GM21390 (cell line): Measurements from ENCODE around the gene PANK3.
"Not testable (repeated sequence)": the region's sequence is repeated elsewhere in the genome, so short reads cannot be mapped to it uniquely, and the experiment has no call there.

Experiments used
- ATAC-seq: cut with Tn5 transposase; IDR thresholded peaks from one replicate; pipeline ENCODE4 v1.9.1; 2021; ENCODE audit not compliant: unreplicated experiment

The PANK3 gene

DNA sequence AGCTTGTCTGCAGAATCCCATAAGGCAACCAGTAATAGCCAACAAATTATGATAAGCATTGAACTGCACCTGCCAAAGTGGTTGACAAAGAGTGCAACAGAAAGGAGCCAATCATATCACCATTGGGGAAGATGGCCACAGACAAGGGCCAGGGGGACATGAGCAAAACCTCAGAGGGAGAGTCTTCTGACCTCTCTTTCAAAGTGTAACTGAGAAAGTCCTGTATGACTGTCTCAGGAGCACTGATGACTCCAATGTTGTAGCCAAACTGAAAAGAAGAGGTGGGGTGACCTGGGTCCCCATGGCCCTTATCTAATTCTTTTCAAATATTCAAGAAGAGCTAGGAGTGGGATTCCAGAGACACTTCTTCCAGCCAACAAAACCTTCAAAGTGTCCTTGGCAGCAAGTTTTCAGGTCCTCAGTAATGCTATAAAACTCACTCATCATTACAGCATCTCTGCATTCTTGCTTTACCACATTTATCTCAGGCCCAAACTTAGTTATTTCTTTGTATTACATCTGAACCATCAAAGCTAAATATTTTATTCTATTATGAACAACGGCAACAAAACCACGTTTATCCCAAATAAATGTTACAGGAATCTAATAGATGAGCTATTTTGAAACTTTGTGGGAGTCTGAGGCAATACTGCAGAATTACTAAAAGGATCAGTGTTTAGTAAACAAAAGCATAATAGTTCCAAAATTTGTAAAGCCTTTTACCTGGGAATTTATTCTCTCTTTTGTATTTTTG lies 25.6 kb downstream of the PANK3 start:
- no peak for ATAC-seq

DNA sequence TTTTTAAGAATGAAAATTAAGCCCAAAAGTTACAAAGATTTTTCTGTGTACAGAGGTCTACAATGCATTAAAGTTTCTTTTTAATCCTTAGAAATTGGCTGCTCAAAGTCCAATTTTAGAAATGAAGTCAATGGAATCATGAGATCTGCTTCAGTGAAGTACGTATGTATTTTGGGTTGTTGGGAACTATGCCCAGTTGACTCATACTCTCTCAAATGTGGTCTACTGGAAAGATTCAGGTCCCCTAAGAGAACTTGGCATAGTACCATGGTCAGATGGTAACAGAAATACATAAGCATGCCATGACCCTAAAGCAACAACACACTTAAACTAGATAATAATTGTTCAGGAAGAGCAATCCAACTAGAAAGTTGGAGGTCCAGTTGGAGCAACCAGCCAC lies 27.0 kb downstream of the PANK3 start:
- ATAC-seq: no peak

DNA sequence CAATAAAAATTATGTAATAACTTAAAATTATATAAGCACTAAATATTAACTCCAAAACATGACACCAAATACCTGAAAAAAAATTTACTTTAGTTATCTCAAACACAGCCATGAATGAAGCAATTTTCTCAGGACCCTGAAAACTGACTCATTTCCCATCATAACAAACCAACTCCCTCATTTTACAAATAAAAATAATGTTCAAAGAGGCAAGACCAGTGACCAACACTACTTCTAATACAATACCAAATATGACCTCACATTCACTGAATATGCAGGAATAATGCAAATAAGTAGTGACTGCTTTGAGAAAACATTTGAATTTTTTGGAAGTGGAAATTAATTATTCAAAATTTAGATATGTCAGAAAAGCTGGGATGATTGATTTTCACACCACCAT lies 28.5 kb downstream of the PANK3 start:
- ATAC-seq: no peak

DNA sequence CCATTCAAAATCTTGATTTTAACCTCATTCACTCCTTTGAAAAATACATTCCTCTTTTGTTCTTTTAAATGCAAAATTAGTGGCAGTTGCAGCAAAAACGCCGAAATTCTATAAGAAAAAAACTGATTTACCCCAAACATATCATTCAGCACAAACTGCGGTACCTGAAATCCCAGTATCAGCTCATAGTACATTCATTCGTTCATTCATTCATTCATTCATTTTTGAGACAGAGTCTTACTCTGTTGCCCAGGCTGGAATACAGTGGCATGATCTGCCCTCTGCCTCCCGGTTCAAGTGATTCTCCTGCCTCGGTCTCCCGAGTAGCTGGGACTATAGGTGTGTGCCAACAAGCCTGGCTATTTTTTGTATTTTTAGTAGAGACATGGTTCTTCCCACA lies 29.6 kb downstream of the PANK3 start:
- ATAC-seq: no peak

DNA sequence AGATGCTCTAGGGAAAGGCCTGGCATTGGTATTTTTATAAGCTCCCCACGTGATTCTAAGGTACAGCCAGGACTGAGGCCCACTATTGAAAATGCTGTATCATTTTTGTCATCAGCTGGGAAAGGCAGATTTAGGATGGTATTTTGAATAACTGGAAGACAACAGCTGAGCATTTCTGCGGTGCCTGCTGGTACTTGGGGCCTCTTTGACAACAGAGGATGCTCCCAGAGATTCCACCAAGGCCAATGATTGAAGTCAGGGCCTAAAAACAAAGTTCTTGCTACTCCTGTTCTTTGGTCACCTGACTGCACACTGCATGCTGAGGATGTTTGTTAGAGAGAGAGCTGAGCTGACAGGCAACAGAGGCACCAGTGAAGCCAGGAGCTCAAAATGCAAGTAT lies 42.0 kb downstream of the PANK3 start:
- no peak for ATAC-seq

DNA sequence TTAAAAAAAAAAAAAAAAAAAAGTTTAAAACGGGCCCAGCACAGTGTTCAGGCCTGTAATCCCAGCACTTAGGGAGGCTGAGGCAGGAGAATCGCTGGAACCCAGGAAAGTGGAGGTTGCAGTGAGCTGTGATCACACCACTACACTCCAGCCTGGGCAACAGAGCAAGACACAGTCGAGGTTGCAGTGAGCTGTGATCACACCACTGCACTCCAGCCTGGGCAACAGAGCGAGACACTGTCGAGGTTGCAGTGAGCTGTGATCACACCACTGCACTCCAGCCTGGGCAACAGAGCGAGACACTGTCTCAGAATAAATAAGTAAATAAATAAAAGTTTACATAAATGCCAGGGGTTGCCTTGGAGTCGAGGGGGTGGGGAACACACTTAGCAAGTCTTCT lies 44.8 kb downstream of the PANK3 start:
- not testable (repeated sequence) for ATAC-seq

DNA sequence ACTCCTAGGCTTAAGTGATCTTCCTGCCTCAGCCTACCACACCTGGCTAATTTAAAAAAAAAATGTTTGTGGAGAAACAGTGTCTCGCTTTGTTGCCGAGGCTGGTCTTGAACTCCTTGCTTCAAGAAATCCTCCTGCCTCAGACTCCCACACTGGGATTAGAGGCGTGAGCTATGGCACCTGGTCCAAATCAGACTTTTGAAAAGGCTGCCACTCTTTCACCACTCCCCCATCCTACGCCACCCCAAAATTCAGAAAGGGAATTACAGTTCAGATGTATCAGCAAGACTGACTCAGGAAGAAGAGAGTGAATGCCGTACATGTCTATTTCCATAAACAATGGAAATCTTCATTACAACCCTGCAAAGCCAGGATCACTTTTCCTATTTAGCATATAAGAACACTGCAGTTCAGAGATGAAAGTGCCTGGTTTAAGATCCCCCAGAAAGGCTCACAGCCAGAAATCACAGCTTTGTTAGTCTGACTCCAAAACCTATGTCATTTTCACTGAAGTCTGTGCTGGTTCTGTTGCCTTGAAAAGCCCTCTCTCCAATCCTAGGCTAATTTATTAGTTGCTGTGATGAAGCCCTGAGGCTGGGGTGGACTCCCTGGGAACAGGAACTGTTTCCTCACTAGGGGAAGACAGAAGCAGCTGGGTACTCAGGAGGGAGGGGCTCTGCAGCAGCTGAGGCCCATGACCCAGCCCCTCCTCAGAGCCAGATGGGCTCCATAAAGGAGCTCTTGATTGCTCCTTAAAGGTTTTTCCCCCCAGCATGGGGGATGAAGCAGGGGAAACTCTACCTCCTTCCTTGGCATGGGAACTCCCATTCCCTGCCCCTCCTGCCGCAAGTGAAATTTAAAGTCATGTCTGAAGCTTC lies 46.9 kb downstream of the PANK3 start:
- no peak for ATAC-seq

DNA sequence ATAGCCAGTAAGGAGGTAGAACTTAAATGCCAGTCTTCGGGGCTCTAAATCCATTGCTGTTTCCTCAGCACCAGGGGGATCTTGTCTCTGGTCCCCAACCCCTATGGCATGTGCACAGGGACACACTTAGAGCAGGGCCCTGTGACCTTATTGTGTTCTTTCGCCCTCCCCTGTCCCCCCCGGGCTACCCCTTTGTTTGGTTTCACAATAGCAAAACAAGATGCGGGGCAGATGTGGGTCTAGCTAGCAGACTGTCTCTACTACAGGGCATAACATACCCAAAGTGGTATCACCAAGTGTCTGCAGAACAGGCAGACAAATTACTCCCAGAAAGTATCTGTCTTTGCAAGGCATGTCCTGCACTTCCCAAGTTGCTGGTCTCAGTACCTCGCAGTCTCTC lies 48.0 kb downstream of the PANK3 start:
- no peak for ATAC-seq

DNA sequence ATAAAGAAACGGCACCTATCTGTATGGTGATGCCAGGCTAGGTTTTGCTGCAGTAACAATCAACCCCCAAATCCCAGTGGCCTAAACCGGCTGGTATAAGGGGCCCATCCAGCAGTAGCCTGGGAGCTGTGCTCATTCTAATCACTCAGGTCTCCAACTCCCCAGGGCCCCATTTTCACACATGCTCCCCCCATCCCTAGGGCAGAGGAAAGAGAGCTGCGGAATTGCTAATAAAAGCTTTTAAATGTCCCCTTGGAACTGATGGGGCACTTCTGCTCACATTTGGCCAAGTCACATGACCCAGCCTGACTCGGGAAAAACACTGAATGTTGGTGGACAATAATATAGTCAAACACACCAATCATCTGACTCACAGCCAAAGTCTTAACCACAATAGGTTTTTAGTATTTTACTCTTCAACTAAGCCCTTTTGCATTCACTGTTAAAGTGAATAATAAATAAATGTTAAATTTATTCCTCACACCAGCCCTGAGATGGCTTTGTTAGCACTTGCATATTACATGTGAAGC lies 48.5 kb downstream of the PANK3 start:
- no peak for ATAC-seq

DNA sequence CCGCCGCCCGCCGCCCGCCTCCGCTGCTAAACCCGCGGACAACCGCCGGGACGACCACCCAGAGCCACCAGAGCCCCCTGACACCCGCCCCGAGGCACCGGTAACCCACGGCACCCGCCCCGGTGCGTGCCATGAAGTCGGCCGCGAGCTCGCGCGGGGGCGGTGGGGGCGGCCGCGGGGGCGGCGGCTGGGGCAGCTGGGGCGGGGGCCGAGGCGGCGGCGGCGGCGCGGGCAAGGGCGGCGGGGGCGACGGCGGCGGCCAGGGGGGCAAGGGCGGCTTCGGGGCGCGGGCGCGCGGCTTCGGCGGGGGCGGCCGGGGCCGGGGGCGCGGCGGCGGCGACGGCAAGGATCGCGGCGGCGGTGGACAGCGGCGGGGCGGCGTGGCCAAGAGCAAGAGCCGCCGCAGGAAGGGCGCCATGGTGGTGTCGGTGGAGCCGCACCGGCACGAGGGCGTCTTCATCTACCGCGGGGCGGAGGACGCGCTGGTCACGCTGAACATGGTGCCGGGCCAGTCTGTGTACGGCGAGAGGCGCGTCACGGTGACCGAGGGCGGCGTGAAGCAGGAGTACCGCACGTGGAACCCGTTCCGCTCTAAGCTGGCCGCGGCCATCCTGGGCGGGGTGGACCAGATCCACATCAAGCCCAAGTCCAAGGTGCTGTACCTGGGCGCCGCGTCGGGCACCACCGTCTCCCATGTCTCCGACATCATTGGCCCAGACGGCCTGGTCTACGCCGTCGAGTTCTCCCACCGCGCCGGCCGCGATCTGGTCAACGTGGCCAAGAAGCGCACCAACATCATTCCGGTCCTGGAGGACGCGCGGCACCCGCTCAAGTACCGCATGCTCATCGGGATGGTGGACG lies 49.6 kb downstream of the PANK3 start:
- ATAC-seq: no peak

DNA sequence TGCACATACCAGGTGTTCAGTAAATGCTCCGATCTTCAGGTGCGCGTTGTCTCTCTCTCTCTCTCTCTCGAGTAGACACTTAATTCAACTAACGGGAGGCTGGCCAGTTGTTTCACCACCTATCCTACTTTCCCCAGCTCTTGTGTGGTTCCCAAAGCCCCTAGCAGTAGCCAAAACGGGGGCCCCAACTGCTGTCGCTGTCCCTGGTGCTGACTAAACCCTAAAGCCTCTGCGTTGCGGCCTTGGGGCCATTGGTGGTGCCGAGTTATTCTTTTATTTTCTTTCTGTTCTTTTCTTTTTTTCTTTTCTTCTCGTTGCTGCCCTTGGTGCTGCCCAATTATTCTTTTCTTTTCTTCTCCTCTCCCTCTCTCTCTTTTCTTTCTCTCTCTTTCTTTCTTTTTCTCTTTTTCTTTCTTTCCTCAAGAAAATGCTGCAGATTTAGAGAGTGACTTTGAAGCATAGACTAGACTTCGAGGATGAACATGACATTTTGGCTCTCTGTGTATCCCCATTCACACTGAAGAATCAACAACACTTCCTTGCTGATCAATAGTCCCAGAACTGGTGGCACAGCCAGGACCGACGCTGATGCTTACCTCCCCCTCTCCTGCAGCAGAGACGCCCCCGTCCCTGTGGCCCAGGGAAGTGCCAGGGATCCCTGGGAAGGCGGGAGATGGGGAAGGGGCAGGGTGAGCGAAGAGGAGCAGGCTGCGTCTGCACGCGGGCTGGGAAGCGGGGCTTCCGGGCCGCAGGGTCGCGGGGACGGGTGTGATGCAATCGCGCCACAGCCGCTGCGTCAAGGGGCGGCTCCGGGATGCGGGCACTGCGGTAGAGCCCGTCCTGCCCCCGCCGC lies 50.4 kb downstream of the PANK3 start, which contains the start of gene FBLL1:
FBLL1 (plus strand) TSS at position 785 of the 853 bp plus-strand sequence. CDS start 200 bp downstream, outside the sequence.
- no peak for ATAC-seq

DNA sequence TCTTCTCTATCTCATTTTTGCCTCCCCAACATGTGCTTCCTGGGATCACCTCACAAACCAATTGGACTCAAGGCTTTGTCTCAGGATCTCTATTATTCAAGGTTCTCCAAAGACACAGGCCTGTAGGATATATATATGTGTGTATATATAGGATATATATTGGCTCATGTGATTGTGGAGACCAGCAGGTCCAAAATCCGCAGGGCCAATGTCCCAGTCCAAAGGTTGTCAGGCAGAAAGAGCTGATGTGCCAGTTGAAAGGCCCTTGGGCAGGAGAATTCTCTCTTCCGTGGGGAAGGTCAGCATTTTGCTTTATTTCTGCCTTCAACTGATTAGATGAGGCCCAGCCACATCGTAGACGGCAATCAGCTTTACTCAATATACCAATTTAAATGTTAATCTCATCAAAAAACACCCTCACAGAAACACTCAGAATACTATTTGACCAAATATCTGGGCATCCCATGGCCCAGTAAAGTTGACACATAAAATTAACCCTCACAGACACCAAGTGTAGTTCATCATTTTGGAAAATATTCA lies 51.3 kb downstream of the PANK3 start:
- ATAC-seq: no peak

DNA sequence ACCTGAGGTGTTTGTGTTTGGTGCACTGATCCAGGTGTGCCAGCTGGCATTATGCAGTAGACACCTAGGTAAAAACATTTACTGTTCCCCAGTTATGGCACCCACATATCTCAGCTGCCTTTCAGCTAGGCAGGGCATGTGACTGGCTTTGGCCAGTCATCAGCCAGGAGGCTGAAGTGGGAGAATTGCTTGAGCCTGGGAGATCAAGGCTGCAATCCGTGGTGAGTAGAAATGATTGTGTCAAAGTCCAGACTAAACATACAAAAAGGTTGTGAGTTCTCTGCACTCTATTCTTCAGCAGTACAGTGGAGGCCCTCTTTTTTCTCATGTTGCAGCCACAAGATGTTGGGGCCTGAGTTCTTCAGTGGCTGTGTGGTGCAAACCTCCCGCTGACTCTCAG lies 53.3 kb downstream of the PANK3 start:
- no peak for ATAC-seq

DNA sequence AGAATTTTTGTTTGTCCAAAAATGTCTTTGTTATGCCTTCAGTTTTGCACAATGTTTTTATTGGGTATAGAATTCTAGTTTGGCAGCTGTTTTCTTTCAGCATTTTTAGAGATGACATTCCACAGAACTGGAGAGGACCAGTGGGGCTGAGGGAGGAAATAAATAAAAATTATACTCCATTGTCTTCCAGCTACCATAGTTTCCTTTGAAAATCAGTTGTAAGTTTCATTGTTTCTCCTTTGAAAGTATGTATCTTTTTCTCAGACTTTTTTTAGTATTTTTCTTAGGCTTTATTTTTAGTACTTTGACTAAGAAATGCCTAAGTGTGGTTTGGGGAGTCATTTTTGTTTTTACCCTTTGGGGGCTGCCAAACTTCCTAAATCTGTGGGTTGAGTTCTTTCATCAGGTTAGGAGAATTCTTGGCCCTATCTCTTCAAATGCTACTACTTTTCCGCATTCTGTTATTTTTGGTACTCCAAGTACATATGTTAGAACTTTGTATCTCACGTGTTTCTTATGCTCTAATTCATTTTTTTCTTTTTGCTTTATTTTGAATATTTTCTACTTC lies 65.2 kb downstream of the PANK3 start:
- ATAC-seq: no peak

DNA sequence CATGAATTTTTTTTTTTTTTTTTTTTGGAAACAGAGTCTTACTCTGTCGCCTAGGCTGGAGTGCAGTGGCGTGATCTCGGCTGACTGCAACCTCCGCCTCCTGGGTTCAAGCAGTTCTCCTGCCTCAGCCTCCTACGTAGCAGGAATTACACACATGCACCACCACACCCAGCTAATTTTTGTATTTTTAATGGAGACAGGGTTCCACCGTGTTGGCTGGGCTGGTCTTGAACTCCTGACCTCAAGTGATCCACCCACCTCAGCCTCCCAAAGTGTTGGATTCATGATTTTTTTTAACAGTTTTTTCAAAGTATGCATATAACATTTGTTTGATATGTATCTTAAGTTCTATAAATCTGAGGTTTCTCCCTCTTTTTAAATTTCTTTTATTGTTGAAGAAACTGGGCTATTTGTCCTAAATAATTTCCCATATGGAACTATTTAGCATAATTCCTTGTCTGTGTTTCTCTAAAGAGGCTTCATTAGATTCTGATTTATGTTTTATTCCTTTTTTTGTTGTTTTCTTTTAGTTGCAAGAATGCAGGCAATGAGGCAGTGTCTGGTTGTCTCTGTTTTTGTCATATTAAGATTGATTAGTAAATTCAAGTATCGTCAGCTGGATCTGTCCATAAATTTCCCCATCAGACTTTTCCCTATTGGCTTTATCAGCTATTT lies 76.5 kb downstream of the PANK3 start:
- ATAC-seq: no peak
